HT1080 (cell line): ENCODE measurements around the gene STK4. TPM values are rescaled to one million over a fixed set of nuclear protein-coding genes. Genes with fewer than 3 reads are reported as not detected.
A peak's percentile ranks its signal among the peaks of the same experiment; 100 is the strongest.

ENCODE experiments used
- DNase-seq: peaks from one replicate; pipeline ENCODE4 v3.0.0-alpha.2; 2015; ENCODE audit warnings: low read depth
- total RNA-seq: library from RNA; depleted of rRNA; stranded (reverse); fragments of >200 nt; shearing (Covaris generic); gene quantifications from 2 replicates; pipeline ENCODE4 v1.2.3, GENCODE V29; 2014

The STK4 gene
- total RNA-seq, 1 experiment from 2014 or later: 25.8 TPM

GRCh38 chr20:44952731-44953130 lies 13.6 kb upstream of the STK4 start:
- DNase-seq: no peak

GRCh38 chr20:44954211-44954610 lies 12.1 kb upstream of the STK4 start:
- DNase-seq: no peak

GRCh38 chr20:44955270-44955669 lies 11.0 kb upstream of the STK4 start:
- DNase-seq: no peak

- no peak for DNase-seq
Measured at GRCh38 chr20:44956410-44956809, 9.9 kb upstream of the STK4 start.

- DNase-seq: no peak
Measured at GRCh38 chr20:44958276-44958675, 8.0 kb upstream of the STK4 start.

GRCh38 chr20:44959082-44959637 lies 7.2 kb upstream of the STK4 start:
- peak; percentile 63 for DNase-seq

- DNase-seq: peak; percentile 49
Measured at GRCh38 chr20:44959638-44960102, 6.6 kb upstream of the STK4 start.

- peak; percentile 94 for DNase-seq
Measured at GRCh38 chr20:44960103-44960852, 6.0 kb upstream of the STK4 start, which contains the start of gene TOMM34. Gene TOMM34, minus strand, starts transcription at chr20:44960397. Its CDS starts 64 bp downstream, at chr20:44960333.

- peak; percentile 6 for DNase-seq
Measured at GRCh38 chr20:44961011-44961869, 5.1 kb upstream of the STK4 start.

- peak; percentile 73 for DNase-seq
Measured at GRCh38 chr20:44961870-44962267, 4.4 kb upstream of the STK4 start.

GRCh38 chr20:44962483-44962882 lies 3.8 kb upstream of the STK4 start:
- DNase-seq: no peak

- no peak for DNase-seq
Measured at GRCh38 chr20:44963325-44964215, 2.7 kb upstream of the STK4 start.

GRCh38 chr20:44965651-44966029 lies 672 bp upstream of the STK4 start:
- no peak for DNase-seq

- DNase-seq: peak; percentile 31
Measured at GRCh38 chr20:44967207-44967807, 995 bp downstream of the STK4 start.

GRCh38 chr20:44969300-44969894 lies 3.1 kb downstream of the STK4 start:
- no peak for DNase-seq

GRCh38 chr20:44970243-44970757 lies 4.0 kb downstream of the STK4 start:
- DNase-seq: no peak

- DNase-seq: no peak
Measured at GRCh38 chr20:44973053-44973452, 6.7 kb downstream of the STK4 start.

GRCh38 chr20:44976698-44977097 lies 10.4 kb downstream of the STK4 start:
- DNase-seq: no peak

- peak; percentile 26 for DNase-seq
Measured at GRCh38 chr20:44979090-44979621, 12.8 kb downstream of the STK4 start.
